ENCODE data around the gene DCHS2.

Gene DCHS2

DNA sequence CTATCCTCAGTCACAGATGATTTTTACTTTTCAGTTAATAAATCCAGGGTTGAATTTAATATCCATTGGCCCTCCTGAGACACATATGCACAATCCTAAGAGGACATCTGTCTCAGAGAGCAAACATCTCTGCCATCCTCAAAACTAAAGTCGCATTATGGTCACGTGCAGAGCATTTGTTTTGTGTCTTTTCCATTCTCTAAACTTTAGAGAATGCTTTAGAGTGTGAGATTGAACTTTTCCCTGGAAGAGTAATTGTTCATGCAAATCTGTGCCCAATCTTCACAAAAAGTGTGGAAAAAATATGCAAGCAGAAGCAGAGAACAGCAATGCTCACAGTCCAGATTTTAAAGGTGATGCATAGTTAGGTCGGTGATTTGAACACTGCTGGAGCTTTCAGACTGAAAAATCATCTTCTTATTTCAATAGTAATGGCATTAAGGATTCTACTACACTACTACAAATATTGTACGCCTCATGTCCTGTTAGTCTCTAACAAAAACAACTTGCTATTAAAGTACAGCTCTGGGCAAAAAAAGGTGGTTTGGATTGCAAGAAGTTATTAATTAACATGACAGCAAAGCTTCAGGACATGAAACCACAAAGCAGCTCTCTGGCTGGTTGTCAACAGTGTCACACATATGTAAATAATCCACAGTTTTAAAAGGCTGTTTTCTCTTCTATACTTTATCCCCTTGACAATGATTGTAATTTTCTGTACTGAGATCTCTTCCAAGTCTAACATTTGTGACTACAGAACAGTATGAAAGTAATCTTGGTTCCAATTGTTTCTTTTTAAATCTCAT lies 19.9 kb downstream of the DCHS2 start:
- ChIA-PET CTCF (interaction anchor here (0.8 kb wide), 1 partner anchor 23 kb away, joined by 3 read pairs; no protein-coding TSS in a partner anchor), POLR2A (ENCODE audit: low non-redundant PET) (no interaction called here)
- DNase-seq (ENCODE audit: low spot score), result no peak
- TF ChIP-seq, protein P1, sequence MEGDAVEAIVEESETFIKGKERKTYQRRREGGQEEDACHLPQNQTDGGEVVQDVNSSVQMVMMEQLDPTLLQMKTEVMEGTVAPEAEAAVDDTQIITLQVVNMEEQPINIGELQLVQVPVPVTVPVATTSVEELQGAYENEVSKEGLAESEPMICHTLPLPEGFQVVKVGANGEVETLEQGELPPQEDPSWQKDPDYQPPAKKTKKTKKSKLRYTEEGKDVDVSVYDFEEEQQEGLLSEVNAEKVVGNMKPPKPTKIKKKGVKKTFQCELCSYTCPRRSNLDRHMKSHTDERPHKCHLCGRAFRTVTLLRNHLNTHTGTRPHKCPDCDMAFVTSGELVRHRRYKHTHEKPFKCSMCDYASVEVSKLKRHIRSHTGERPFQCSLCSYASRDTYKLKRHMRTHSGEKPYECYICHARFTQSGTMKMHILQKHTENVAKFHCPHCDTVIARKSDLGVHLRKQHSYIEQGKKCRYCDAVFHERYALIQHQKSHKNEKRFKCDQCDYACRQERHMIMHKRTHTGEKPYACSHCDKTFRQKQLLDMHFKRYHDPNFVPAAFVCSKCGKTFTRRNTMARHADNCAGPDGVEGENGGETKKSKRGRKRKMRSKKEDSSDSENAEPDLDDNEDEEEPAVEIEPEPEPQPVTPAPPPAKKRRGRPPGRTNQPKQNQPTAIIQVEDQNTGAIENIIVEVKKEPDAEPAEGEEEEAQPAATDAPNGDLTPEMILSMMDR (conservative IDR thresholded peaks at IDR 0.05; ENCODE audit: low read depth), result no peak
- H3K27ac ChIP-seq, result no peak overlapping the region

DNA sequence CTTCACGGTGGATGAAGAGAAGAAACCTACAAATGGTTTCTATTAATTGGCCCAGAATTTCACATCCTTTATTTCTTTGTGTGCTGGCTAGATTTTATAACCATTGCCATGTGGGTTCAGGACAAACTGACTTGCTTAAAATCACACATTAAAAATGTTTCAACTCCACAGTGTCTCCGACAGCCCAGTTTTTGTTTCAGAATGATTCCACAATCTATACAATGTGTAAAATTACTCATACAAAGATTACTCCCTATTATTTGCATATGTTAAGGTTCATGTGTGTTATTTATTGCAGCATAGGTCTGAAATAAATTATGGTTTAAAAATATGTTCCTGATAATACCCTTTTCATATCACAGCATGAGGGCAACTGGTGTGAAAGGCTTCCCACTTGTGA lies 20.6 kb downstream of the DCHS2 start:
- TF ChIP-seq, protein P1 (conservative IDR thresholded peaks at IDR 0.05; ENCODE audit: low read depth), result no peak
- ChIA-PET POLR2A (ENCODE audit: low non-redundant PET) (no interaction called here), CTCF (interaction anchor here (0.8 kb wide), 1 partner anchor 24 kb away, joined by 3 read pairs; no protein-coding TSS in a partner anchor)
- no peak overlapping the region for H3K27ac ChIP-seq
- DNase-seq (ENCODE audit: low spot score), result no peak

DNA sequence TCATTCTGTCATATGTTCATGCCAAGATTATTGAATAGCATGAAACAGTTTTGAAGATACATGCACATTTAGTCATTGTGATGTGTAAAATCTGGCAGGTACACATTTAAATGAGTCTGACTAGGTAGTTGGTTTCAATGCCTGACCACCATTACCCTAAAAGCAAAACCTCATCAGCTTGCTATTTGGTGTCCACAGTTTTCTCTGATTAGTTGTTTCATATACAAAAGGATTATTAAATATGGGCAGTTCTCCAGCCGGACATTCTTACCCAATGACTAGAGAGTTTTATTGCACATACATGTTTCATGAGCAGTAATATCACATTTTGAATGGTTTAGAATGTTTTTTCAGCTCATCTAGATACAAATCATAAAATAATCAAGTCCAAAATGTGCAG lies 23.7 kb downstream of the DCHS2 start:
- CTCF ChIA-PET, result interaction anchor here (0.6 kb wide), 1 partner anchor 75 kb away, joined by 4 read pairs; no protein-coding TSS in a partner anchor
- no peak overlapping the region for H3K27ac ChIP-seq
- peak; percentile 71 for DNase-seq (ENCODE audit: low spot score)
- TF ChIP-seq, protein P1 (conservative IDR thresholded peaks at IDR 0.05; ENCODE audit: low read depth), result no peak
- POLR2A ChIA-PET (ENCODE audit: low non-redundant PET), result no interaction called here

DNA sequence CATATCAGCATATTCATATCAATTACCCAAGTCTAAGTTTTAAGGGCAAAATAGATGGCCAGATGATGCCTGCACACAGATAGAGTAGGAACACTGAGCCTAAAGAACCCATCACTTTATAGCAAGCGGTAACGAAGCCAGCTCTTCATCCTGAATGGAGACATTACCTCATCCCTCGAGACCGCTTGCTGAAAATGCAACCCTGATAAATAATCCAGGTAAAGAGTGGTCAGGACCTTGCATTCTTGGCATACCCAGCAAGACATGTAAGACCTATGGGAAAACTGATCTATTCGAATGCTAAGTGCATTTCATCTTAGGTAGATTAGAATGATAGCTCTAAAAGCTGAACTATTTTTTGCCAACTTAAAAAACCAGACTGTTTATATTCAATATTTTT lies 25.3 kb downstream of the DCHS2 start:
- ChIA-PET POLR2A (ENCODE audit: low non-redundant PET) (interaction anchor here (0.6 kb wide), 1 partner anchor 220 kb away, joined by 6 read pairs; no protein-coding TSS in a partner anchor), CTCF (no interaction called here)
- TF ChIP-seq, protein P1 (conservative IDR thresholded peaks at IDR 0.05; ENCODE audit: low read depth), result no peak
- no peak overlapping the region for H3K27ac ChIP-seq
- DNase-seq (ENCODE audit: low spot score), result no peak

DNA sequence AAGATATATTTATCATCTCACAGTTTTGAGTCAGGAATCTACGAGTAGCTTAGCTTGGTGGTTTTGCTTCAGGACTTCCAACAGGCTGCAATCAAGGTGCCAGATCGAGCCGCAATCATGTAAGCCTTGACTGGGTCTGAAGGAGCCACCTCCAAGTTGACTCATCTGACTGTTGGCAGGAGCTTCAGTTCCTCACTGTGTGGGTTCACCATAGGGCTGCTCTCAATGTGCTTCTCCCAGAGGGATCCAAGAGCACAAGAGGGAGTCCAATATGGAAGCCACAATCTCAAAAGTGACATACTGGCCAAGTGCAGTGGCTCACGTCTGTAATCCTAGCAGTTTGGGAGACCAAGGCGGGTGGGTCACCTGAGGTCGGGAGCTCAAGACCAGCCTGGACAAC lies 26.5 kb downstream of the DCHS2 start:
- H3K27ac ChIP-seq, result no peak overlapping the region
- ChIA-PET POLR2A (ENCODE audit: low non-redundant PET) (no interaction called here), CTCF (no interaction called here)
- DNase-seq (ENCODE audit: low spot score), result no peak
- TF ChIP-seq, protein P1 (conservative IDR thresholded peaks at IDR 0.05; ENCODE audit: low read depth), result no peak

DNA sequence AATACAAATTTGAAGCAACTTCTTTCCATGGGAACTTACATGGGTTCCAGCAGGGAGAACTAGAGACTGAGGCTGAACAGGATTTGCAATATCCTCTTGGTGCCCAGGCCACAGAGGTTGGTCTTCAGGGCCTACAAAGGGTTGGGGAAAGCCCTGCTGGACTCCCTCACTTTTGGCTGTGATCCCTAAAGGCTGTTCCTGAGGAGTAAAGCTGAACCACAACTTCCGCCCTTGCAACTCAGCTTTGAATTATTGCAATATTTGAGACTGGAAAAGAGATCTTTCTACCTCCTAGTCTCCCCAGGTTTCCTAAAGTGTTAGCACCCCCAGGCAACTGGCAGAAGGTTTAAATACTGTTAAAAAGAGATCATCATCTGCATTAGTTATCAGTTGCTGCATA lies 26.9 kb downstream of the DCHS2 start:
- CTCF ChIA-PET, result no interaction called here
- no peak for DNase-seq (ENCODE audit: low spot score)
- TF ChIP-seq, protein P1 (conservative IDR thresholded peaks at IDR 0.05; ENCODE audit: low read depth), result no peak
- H3K27ac ChIP-seq, result no peak overlapping the region
- POLR2A ChIA-PET (ENCODE audit: low non-redundant PET), result no interaction called here
